Measurements from ENCODE around the gene SERP1. TPM values are rescaled to one million over a fixed set of nuclear protein-coding genes. Genes with fewer than 3 reads are reported as not detected.

SERP1 gene
- total RNA-seq, 1 donor from 2014 or later = 119 TPM

DNA sequence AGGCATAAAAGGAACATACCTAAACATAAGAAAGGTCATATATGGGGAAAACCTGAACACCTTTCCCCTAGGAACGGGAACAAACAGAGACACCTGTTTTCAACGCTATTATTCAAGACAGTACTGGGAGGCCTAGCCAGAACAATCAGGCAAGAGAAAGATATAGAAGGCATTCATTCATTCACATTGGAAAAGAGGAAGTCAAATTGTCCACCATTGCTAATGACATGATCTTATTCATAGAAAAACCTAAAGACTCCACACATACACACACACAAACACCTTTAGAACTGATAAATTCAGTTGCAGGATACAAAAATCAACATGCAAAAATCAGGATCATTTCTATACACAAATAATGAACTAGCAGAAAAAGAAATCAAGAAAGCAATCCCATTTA is 36.5 kb downstream of the SERP1 start:
- Histone ChIP-seq H4K20me1 (ENCODE audit: insufficient read depth, low read length) (no peaks in the 10 kb centered on the region), H3K36me3 (ENCODE audit: insufficient read depth, low read length) (no peaks in the 10 kb centered on the region), H3K4me3 (ENCODE audit: insufficient read depth, low read depth, low read length) (no peak overlapping the region), H2AFZ (ENCODE audit: low read depth, low read length) (no peak overlapping the region), H3K79me2 (ENCODE audit: insufficient read depth, low read length) (no peaks in the 10 kb centered on the region), H3K4me2 (ENCODE audit: low read length) (no peak overlapping the region), H3K9ac (ENCODE audit: low read length) (no peak overlapping the region), H3K27me3 (ENCODE audit: insufficient read depth, low read length) (no peaks in the 10 kb centered on the region), H3K27ac (ENCODE audit: low read depth, low read length) (no peak overlapping the region), H3K9me3 (ENCODE audit: insufficient read depth, low read depth, low read length) (no peaks in the 10 kb centered on the region), H3K4me1 (ENCODE audit: insufficient read depth, low read length) (no peaks in the 10 kb centered on the region)
- H3K36me3 Mint-ChIP-seq (ENCODE audit: low read depth, unreplicated experiment) = no peaks in the 10 kb centered on the region
- H3K4me1 Mint-ChIP-seq (ENCODE audit: low read depth, unreplicated experiment) = no peaks in the 10 kb centered on the region
- no peaks in the 10 kb centered on the region for H3K27me3 Mint-ChIP-seq (ENCODE audit: low read depth, unreplicated experiment)
- FAIRE-seq = peak; percentile 56
- no peak overlapping the region for H3K4me3 Mint-ChIP-seq (ENCODE audit: unreplicated experiment)
- H3K27ac Mint-ChIP-seq (ENCODE audit: unreplicated experiment) = no peak overlapping the region
- H3K9me3 Mint-ChIP-seq (ENCODE audit: unreplicated experiment) = peaks cover 3% of the 10 kb centered on the region
- no peak for DNase-seq (ENCODE audit: low read depth)
- no peak for TF ChIP-seq EZH2 (IDR thresholded peaks at IDR 0.05; ENCODE audit: insufficient read depth, low read length)
- TF ChIP-seq, protein P1, sequence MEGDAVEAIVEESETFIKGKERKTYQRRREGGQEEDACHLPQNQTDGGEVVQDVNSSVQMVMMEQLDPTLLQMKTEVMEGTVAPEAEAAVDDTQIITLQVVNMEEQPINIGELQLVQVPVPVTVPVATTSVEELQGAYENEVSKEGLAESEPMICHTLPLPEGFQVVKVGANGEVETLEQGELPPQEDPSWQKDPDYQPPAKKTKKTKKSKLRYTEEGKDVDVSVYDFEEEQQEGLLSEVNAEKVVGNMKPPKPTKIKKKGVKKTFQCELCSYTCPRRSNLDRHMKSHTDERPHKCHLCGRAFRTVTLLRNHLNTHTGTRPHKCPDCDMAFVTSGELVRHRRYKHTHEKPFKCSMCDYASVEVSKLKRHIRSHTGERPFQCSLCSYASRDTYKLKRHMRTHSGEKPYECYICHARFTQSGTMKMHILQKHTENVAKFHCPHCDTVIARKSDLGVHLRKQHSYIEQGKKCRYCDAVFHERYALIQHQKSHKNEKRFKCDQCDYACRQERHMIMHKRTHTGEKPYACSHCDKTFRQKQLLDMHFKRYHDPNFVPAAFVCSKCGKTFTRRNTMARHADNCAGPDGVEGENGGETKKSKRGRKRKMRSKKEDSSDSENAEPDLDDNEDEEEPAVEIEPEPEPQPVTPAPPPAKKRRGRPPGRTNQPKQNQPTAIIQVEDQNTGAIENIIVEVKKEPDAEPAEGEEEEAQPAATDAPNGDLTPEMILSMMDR (IDR thresholded peaks at IDR 0.05; ENCODE audit: insufficient read depth, low read depth, low read length) = no peak

DNA sequence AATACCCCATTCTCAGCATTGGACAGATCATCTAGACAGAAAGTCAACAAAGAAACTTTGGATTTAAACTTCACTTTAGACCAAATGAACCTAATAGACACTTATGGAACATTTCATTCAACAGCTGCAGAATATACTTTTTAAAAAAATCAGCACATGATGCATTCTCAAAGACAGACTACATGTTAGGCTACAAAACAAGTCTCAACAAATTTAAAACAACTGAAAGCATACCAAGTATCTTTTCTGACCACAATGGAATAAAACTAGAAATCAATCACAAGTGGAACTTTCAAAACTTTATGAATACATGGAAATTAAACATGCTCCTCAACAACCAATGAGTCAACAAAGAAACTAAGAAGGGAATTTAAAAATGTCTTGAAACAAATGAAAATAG is 37.9 kb downstream of the SERP1 start:
- TF ChIP-seq EZH2 (IDR thresholded peaks at IDR 0.05; ENCODE audit: insufficient read depth, low read length) = no peak
- TF ChIP-seq, protein P1 (IDR thresholded peaks at IDR 0.05; ENCODE audit: insufficient read depth, low read depth, low read length) = no peak
- Mint-ChIP-seq H3K27ac (ENCODE audit: unreplicated experiment) (no peak overlapping the region), H3K27me3 (ENCODE audit: low read depth, unreplicated experiment) (peaks cover 4% of the 10 kb centered on the region), H3K36me3 (ENCODE audit: low read depth, unreplicated experiment) (no peaks in the 10 kb centered on the region), H3K4me1 (ENCODE audit: low read depth, unreplicated experiment) (no peaks in the 10 kb centered on the region), H3K4me3 (ENCODE audit: unreplicated experiment) (no peak overlapping the region), H3K9me3 (ENCODE audit: unreplicated experiment) (peaks cover 3% of the 10 kb centered on the region)
- Histone ChIP-seq H3K4me2 (ENCODE audit: low read length) (no peak overlapping the region), H3K79me2 (ENCODE audit: insufficient read depth, low read length) (no peaks in the 10 kb centered on the region), H3K9ac (ENCODE audit: low read length) (no peak overlapping the region), H3K27ac (ENCODE audit: low read depth, low read length) (no peak overlapping the region), H3K9me3 (ENCODE audit: insufficient read depth, low read depth, low read length) (no peaks in the 10 kb centered on the region), H3K27me3 (ENCODE audit: insufficient read depth, low read length) (no peaks in the 10 kb centered on the region), H4K20me1 (ENCODE audit: insufficient read depth, low read length) (no peaks in the 10 kb centered on the region), H2AFZ (ENCODE audit: low read depth, low read length) (no peak overlapping the region), H3K4me1 (ENCODE audit: insufficient read depth, low read length) (no peaks in the 10 kb centered on the region), H3K4me3 (ENCODE audit: insufficient read depth, low read depth, low read length) (no peak overlapping the region), H3K36me3 (ENCODE audit: insufficient read depth, low read length) (no peaks in the 10 kb centered on the region)
- FAIRE-seq (peak; percentile 9), DNase-seq (ENCODE audit: low read depth) (no peak)

DNA sequence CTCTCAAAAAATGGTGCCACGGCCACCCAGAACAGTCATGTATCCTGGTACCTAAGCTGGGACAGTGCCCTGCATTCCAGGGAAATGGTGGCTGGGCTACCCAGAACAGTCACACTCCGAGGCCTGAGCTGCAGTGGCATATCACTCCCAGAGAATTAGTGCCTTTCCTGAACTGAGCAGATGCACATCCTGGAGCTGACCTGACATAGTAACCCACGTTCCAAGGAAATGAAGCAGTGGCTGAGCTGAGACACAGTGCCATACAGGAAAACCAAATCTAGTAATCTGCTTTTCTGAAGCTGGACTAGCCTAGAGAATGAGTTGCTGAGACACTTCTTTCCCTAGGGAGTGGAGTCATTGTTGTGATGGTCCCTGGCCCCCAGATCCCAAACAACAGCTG is 41.8 kb downstream of the SERP1 start:
- DNase-seq (ENCODE audit: low read depth) (no peak), FAIRE-seq (no peak)
- Histone ChIP-seq H3K9me3 (ENCODE audit: insufficient read depth, low read depth, low read length) (peaks cover 6% of the 10 kb centered on the region), H3K4me2 (ENCODE audit: low read length) (no peak overlapping the region), H3K79me2 (ENCODE audit: insufficient read depth, low read length) (no peaks in the 10 kb centered on the region), H2AFZ (ENCODE audit: low read depth, low read length) (no peak overlapping the region), H3K27ac (ENCODE audit: low read depth, low read length) (no peak overlapping the region), H3K4me3 (ENCODE audit: insufficient read depth, low read depth, low read length) (no peak overlapping the region), H3K27me3 (ENCODE audit: insufficient read depth, low read length) (no peaks in the 10 kb centered on the region), H3K36me3 (ENCODE audit: insufficient read depth, low read length) (no peaks in the 10 kb centered on the region), H3K4me1 (ENCODE audit: insufficient read depth, low read length) (no peaks in the 10 kb centered on the region), H3K9ac (ENCODE audit: low read length) (no peak overlapping the region), H4K20me1 (ENCODE audit: insufficient read depth, low read length) (no peaks in the 10 kb centered on the region)
- no peak overlapping the region for H3K27ac Mint-ChIP-seq (ENCODE audit: unreplicated experiment)
- peaks cover 14% of the 10 kb centered on the region for H3K9me3 Mint-ChIP-seq (ENCODE audit: unreplicated experiment)
- peaks cover 8% of the 10 kb centered on the region for H3K36me3 Mint-ChIP-seq (ENCODE audit: low read depth, unreplicated experiment)
- TF ChIP-seq EZH2 (IDR thresholded peaks at IDR 0.05; ENCODE audit: insufficient read depth, low read length) = no peak
- TF ChIP-seq, protein P1 (IDR thresholded peaks at IDR 0.05; ENCODE audit: insufficient read depth, low read depth, low read length) = no peak
- H3K4me1 Mint-ChIP-seq (ENCODE audit: low read depth, unreplicated experiment) = no peaks in the 10 kb centered on the region
- H3K4me3 Mint-ChIP-seq (ENCODE audit: unreplicated experiment) = no peak overlapping the region
- H3K27me3 Mint-ChIP-seq (ENCODE audit: low read depth, unreplicated experiment) = peaks cover 4% of the 10 kb centered on the region
